ENCODE data around the gene EMX1.
"Not testable (repeated sequence)": the region's sequence is repeated elsewhere in the genome, so short reads cannot be mapped to it uniquely, and the experiment has no call there.

The EMX1 gene

DNA sequence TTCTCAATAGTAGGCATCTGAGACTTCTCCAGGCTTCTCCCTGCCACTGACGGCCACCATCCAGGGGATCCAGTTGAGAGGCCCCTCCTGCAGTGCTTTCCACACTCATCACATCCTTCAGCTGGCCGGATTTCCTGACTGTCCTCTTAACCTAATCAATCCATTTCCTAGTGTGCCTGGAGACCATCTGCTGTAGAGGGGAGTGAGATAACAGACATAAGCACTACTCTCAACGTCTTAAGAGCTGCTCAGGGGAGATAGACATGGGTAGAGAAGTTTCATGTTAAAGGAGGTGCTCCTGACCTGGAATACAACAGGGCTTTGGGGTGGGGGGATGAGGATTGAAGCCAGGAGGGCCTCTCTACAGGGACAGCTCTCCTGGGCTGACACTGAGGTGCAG is 15.9 kb upstream of the EMX1 start:
- no peak for DNase-seq

DNA sequence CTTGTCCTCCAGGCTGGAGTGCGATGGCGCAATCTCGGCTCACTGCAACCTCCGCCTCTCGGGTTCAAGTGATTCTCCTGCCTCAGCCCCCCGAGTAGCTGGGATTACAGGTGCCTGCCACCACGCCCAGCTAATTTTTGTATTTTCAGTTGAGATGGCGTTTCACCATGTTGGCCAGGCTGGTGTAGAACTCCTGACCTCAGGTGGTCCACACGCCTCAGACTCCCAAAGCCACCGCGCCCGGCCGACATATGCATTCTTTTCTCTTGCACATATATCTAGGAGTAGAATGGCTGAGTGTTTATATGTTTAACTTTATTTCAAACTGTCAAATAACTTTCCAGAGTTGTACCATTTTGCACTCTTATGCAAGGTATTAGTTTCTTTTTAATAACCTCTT is 9.9 kb upstream of the EMX1 start:
- DNase-seq: not testable (repeated sequence)

GRCh38 chr2:72908741-72909140 is 8.6 kb upstream of the EMX1 start:
- no peak for DNase-seq

DNA sequence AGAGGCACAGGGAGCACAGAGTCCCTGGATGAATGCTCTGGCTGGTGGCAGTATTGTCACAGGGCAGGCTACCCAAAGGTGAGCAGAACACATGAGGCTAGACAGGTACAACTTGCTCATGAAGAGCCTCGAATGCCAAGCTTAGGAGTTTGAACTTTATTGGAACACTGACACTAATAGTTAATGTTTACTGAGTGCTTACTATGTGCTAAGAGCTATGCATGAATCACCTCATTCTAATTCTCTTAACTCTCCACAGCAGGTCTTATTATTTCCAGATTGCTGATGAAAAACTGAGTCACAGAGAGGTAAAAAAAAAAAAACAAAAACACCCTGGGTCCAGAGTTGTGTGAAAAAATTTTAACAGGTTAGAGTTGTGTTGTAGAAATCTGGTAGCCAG is 6.1 kb upstream of the EMX1 start:
- DNase-seq: no peak

DNA sequence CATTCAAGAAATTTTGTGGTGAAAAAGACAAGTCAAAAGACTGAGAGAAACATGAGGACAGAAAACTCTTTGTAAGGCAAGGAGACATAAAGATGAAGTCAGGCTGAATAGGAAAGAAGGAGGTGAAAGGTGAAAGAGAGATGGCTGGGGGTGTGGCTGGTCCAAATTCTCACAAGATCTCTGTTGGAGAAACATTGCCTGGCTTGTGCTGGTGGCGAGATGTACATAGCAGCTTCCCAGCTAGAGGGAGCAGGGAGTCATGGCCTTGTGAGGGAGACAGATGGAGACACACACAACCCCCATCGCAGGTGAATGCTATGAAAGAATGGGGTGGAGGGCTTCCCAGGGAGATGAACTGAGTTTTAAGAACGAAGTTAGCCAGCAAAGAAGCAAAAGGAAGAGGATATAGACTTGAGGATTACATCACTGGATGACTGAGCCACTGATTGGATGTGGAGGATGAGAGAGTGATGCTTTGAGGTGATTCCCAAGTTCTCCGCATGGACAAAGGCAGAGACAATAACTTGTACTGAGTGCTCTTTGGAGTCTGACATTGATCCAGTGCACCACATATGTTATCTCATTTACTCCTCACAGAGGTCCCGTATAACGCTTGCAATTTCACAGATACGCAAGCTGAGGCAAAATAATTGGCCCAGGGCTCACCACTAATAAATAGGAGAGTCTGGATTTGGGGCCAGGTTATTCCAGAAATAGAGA is 3.7 kb upstream of the EMX1 start:
- no peak for DNase-seq

GRCh38 chr2:72914206-72914559 is 3.1 kb upstream of the EMX1 start:
- DNase-seq: no peak

DNA sequence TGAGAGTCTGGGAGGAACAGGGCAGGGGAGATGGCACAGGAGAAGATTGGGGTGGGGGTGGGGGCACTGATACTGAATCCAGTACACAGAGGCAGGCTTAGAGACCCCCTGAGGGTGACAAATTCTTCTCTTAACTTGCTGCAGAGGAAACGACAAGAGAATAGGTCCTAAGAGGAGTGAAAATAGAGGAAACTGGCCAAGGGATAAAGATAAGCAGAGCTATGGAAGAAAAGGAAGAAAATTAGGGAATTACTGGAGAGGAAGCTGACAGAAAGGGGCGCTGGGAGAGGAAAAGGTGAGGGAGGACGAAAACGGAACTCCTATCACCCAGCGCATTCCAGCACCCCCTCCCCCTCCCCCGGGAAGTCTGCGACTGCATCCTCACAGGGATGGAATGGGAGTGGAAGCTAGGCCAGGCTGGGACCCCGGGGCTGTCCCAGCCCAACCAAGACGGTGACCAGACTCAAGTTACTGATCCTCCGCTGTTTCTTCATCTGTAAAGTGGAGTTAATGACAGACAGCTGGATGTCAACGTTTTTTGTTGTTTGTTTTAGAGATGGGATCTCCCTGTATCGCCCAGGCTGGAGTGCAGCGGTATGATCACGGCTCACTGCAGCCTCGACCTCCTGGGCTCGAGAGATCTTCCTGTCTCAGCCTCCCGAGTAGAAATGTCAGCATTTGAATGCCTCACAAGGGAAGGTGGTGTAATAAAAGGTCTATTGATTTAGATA is 2.6 kb upstream of the EMX1 start:
- no peak for DNase-seq

DNA sequence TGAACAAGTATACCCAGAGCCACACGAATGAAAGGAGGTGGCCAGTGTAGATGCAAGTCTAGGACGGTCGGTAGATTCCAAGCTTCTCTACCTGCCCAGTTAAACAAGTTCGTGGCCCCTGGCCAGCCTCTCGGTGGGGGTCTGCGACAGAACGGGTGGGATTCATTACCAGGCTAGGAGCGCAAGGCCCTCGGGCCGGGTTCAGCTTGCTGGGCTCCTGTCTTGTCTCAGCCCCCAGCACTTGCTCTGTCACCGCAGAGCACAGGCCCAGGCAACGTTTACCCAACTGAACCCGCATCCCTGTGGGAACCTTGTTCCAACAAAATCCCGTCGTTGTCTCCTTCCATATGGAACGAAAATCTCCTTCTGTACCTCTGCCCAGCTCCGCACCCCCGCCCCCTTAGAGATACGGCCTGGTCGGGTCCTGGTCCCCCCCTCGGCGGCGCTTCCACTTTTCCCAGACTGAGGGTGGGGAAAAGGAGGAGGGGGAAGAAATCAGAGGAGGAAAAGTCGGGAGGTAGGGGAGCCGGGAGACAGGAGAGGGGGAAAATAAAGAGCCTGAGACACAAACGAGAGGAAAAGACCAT is 1.9 kb upstream of the EMX1 start:
- no peak for DNase-seq

DNA sequence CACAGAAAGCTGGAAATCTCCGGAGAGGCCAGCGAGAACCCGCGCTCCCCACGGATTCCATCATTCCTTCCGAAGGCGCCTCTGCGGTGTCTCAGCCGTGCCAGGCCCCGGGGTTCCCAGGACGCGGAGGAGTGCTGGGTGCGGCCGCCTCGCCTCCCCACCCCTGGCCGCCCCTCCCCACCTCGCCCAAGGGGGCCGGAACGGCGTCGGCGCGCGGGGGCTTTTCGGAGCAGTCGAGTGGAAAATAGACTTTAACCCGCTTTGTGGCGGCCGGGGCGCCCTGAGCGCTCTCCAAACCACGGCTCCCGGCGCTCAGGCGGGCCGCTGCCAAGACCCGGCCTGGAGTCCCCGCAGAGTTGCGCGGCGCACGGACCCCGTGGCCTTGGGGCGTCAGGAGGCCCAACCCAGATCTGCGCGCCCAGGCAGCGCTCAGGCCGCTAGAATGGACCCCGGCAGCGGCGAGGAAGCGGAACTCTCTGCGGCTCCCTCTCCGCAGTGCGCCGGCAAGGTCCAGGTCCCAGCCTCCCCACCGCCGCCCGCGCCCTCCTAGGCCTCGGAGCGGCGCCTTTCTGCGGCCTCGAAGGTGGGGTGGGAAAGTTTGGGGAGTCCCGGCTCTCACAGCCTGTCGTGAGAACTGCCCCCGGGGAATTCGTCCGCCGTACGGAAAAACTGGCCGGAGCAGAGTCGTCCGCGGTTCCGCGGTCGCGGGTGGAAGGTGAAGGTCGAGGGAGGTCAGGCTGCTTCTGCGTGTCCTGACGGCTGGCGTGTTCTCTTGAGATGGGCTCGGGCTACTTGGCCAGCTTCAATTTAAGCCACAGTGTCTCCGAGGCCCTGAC is 1.2 kb upstream of the EMX1 start:
- DNase-seq: peak; percentile 38

GRCh38 chr2:72916743-72917137 is 579 bp upstream of the EMX1 start:
- no peak for DNase-seq

DNA sequence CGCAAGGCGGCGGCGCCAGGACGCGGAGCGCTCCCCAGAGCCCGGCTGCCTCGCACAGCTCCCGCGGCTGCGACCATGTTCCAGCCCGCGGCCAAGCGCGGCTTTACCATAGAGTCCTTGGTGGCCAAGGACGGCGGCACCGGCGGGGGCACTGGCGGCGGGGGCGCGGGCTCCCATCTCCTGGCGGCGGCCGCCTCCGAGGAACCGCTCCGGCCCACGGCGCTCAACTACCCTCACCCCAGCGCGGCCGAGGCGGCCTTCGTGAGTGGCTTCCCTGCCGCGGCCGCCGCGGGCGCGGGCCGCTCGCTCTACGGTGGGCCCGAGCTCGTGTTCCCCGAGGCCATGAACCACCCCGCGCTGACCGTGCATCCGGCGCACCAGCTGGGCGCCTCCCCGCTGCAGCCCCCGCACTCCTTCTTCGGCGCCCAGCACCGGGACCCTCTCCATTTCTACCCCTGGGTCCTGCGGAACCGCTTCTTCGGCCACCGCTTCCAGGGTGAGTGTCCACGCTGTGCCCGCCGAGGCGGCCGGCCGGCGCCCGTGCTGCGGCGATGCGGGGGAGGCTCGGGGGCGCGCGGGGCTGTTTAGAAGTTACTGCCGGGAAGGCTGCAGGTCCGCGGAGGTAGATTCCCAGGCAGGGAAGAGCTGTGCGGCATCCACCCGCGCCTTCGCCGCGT is 696 bp downstream of the EMX1 start:
- peak; percentile 9 for DNase-seq

DNA sequence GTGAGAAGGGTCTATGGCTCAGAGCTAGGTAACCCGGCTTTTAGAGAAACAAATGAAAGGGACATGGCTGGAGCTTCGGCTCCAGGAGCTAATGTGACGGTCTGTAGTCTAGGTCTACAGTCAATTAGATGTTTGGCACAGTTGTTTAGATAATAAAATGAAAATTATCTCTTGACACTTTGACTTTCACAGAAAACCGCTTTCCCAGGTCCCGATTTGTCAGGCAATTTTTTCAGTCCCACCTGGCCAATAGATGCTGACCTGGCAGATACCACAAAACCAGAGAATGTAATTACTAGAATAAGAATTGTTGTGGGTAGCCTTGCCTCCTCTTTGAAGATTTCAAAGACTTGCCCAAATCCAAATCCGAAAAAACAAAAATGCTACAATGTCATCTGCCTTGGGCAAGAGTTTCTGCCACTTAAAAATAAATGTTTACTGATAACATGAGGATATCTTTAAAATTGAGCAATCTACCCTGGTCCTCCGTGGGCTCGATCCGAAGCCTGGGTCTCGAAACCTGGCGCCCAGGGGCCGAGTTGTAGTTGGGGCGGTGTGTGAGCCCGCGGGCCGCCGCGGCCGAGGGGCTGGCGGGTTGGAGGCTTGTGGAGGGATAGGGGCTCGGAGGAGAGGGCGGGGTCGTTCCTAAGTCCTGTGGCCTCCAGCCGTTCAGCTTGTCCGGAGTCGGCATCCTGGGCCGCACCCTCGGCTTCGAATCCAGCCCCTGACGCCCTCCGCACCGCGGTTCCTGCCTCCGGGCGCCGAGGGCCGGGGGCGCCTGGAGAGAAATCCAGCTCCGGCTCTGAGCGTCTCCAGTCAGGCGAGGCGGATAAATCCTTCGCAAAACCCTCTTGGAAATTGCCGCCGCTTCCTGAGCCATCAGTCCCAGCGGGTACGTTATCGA is 2.3 kb downstream of the EMX1 start:
- DNase-seq: no peak

GRCh38 chr2:72920318-72921087 is 3.2 kb downstream of the EMX1 start:
- DNase-seq: peak; percentile 8

- DNase-seq: no peak
These were observed 4.0 kb downstream of the EMX1 start for GRCh38 chr2:72921088-72921851.

GRCh38 chr2:72921853-72922252 is 4.5 kb downstream of the EMX1 start:
- DNase-seq: no peak

- DNase-seq: no peak
These were observed 6.6 kb downstream of the EMX1 start for GRCh38 chr2:72923833-72924352.

DNA sequence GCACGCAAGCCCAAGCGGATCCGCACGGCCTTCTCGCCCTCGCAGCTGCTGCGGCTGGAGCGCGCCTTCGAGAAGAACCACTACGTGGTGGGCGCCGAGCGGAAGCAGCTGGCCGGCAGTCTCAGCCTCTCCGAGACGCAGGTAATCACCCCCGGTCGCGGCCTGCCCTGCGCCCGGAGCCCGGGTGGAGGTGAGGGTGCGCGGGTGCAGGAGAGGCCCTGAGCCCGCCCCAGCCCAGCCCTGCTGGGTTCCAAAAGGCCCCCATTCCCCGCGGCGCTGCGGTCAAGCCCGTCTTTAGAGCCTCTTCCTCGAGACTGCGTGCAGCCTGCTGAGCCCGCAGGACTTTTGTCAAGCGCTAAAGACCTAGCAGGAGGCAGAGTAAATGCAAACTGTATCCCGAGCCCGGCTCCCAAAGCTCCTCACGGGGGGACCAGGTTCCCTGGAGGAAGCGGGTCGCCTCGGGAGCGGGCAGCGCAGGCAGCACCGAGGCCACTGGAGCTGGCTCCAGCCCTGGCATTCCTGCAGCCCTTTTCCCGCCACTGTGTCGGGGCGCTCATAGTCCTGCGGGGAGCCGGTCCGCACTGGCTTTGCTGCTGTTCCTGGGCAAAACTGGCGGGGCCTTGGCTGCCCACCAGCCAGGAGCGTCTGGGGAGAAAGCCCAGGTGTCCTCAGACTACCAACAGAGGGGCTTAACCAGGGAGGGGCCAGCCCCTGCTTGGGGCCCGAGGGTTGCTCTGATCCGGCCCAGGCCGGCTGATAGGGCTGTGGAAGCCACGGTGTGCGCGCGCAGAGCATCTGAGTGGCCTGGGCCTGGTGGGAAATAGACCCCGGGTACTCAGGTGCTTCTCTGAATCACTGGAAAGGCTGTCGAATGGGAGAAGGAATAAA is 7.3 kb downstream of the EMX1 start:
- DNase-seq: no peak

DNA sequence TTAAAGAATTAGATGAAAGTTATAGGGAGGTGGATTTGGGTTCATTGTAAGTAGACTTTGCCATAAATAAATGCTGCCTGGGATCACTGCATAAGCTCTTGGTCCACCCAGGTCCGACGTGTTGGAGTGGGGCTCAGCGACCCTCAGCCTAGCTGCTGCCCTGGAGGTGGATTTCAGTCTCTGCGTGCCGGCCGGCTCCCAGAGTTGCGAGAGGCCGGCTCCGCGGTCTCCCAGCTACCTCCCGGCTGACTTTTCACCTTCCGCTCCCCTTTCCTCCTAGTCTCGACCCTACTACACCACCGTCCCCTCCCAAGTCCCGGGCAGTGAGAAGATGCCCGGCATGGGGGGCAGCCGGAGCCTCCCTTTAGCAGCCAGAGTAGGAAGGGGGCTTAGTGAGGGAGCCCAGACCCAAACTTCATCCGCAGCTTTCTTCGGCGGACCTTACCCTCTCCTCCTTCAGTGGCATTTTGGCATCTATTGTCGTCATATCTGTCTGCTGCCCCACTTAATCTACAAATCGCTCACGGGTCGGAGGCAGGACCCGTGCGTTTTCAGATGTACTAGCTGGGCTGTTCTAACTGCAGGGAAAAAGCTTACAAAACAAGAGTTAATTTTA is 8.1 kb downstream of the EMX1 start:
- DNase-seq: no peak
